Ureter (tissue), 1 donor: ENCODE results near the gene CORO2A. TPM values are rescaled to one million over a fixed set of nuclear protein-coding genes. Genes with fewer than 3 reads are reported as not detected.
A peak's percentile ranks its signal among the peaks of the same experiment; 100 is the strongest.
"Not testable (repeated sequence)": the region's sequence is repeated elsewhere in the genome, so short reads cannot be mapped to it uniquely, and the experiment has no call there.

Experiments
- DNase-seq: peaks from one replicate; pipeline ENCODE4 v3.0.0-alpha.2; 2020; ENCODE audit warnings: low spot score
- total RNA-seq: library from RNA; stranded (reverse); gene quantifications from one replicate; pipeline ENCODE4 v1.2.4, GENCODE V29; 2023
- donor health status: DM: yes; HTN: yes; CAD: no.

The CORO2A gene
- total RNA-seq, 1 donor from 2014 or later: 38.8 TPM

- no peak for DNase-seq
Observed at GRCh38 chr9:98117984-98118639, 74.3 kb downstream of the CORO2A start.

- DNase-seq: not testable (repeated sequence)
Observed at GRCh38 chr9:98117097-98117496, 75.3 kb downstream of the CORO2A start.

- no peak for DNase-seq
Observed at GRCh38 chr9:98109052-98109451, 83.4 kb downstream of the CORO2A start.

- no peak for DNase-seq
Observed at GRCh38 chr9:98108531-98109031, 83.9 kb downstream of the CORO2A start.

GRCh38 chr9:98107926-98108325, 84.5 kb downstream of the CORO2A start:
- DNase-seq: no peak

- DNase-seq: no peak
Observed at GRCh38 chr9:98105006-98105405, 87.4 kb downstream of the CORO2A start.

GRCh38 chr9:98104445-98104881, 88.0 kb downstream of the CORO2A start:
- no peak for DNase-seq

GRCh38 chr9:98101868-98102273, 90.6 kb downstream of the CORO2A start:
- no peak for DNase-seq

GRCh38 chr9:98101416-98101815, 91.0 kb downstream of the CORO2A start:
- no peak for DNase-seq

GRCh38 chr9:98100456-98100855, 92.0 kb downstream of the CORO2A start:
- no peak for DNase-seq

- DNase-seq: peak; percentile 67
Observed at GRCh38 chr9:98099898-98100297, 92.5 kb downstream of the CORO2A start.

GRCh38 chr9:98099346-98099745, 93.1 kb downstream of the CORO2A start:
- DNase-seq: no peak

GRCh38 chr9:98097836-98098235, 94.6 kb downstream of the CORO2A start:
- no peak for DNase-seq

GRCh38 chr9:98096091-98096490, 96.3 kb downstream of the CORO2A start:
- no peak for DNase-seq

- DNase-seq: no peak
Observed at GRCh38 chr9:98095401-98095800, 97.0 kb downstream of the CORO2A start.

- DNase-seq: no peak
Observed at GRCh38 chr9:98094851-98095250, 97.6 kb downstream of the CORO2A start.

GRCh38 chr9:98094316-98094715, 98.1 kb downstream of the CORO2A start:
- DNase-seq: no peak

GRCh38 chr9:98092613-98092931, 99.9 kb downstream of the CORO2A start:
- no peak for DNase-seq

- DNase-seq: no peak
Observed at GRCh38 chr9:98091735-98092612, 100.5 kb downstream of the CORO2A start.

GRCh38 chr9:98090674-98091073, 101.8 kb downstream of the CORO2A start:
- DNase-seq: not testable (repeated sequence)

- peak; percentile 68 for DNase-seq
Observed at GRCh38 chr9:98087420-98088354, 104.8 kb downstream of the CORO2A start.

- no peak for DNase-seq
Observed at GRCh38 chr9:98086461-98086860, 106.0 kb downstream of the CORO2A start.
